Psoas muscle (tissue), 8 donors: ENCODE data around the gene GC. TPM values are rescaled to one million over a fixed set of nuclear protein-coding genes. Genes with fewer than 3 reads are reported as not detected.

Source experiments
- ATAC-seq, 4 donors: fragments of 200-7000 bp; cut with Tn5 transposase; one replicate each; pipeline ENCODE4 v1.9.1; 2020; ENCODE audit warnings: moderate library complexity in 3 of 4, mild to moderate bottlenecking in 2 of 4
- DNase-seq, 2 donors: peaks; one replicate each; pipeline ENCODE4 v3.0.0-alpha.2; 2020
- H3K27ac ChIP-seq: fragments of 200-600 bp; one replicate; pipeline ENCODE4 v1.8.0; 2022
- H3K27me3 ChIP-seq, 3 donors: fragments of 200-600 bp in 1 of 3; one replicate each; pipeline versions ENCODE4 v1.6.1 to v1.8.0; 2013 to 2022; ENCODE audit warnings: low read length in 2 of 3, mild to moderate bottlenecking in 2 of 3, moderate library complexity in 1 of 3; ENCODE audit not compliant: insufficient read depth in 3 of 3
- H3K36me3 ChIP-seq, 2 donors: fragments of 200-600 bp in 1 of 2; one replicate each; pipeline versions ENCODE4 v1.6.1 to v1.8.0; 2013 to 2022; ENCODE audit warnings: low read depth in 1 of 2, mild to moderate bottlenecking in 1 of 2, moderate library complexity in 1 of 2; ENCODE audit not compliant: insufficient read depth in 1 of 2
- H3K4me1 ChIP-seq: fragments of 200-600 bp; one replicate; pipeline ENCODE4 v1.8.0; 2022
- H3K4me3 ChIP-seq: fragments of 200-600 bp; one replicate; pipeline ENCODE4 v1.8.0; 2022; ENCODE audit warnings: mild to moderate bottlenecking
- H3K9me3 ChIP-seq: fragments of 200-600 bp; one replicate; pipeline ENCODE4 v1.8.0; 2022
- WGBS, 3 donors: extraction: QIAGEN DNeasy Blood & Tissue Kit; methylation state at CpG; one replicate each; pipeline versions ENCODE4 v1.1.6 to v1.1.7; 2013; 5-methylcytosine and 5-hydroxymethylcytosine counted together
- intact Hi-C, 2 donors: fragments of 100-400 bp; cut with DNase I; formaldehyde crosslinking; loops; one replicate each; pipeline versions ENCODE4 v1.11.0 to v1.14.2; 2022
- polyA plus RNA-seq, 3 donors: library from polyadenylated mRNA; stranded (reverse); fragments of 200-250 nt; gene quantifications; one replicate each; pipeline ENCODE4 v1.2.3, GENCODE V29; 2013
- total RNA-seq, 4 donors: library from RNA; stranded (reverse); fragmentation: NEBNext Ultra II Directional in 2 of 4; extraction: Animal tissue kit (Norgen Biotek cat#: 25700) in 2 of 4; gene quantifications; one replicate each; pipeline versions ENCODE4 v1.2.1 to v1.2.4, GENCODE V29; 2021 to 2023
- TF ChIP-seq, protein P1 (sequence below): fragments of 200-600 bp; IDR thresholded peaks from one replicate; pipeline ENCODE4 v1.8.0; 2022; ENCODE audit warnings: antibody characterized with exemption
- donor health status: healthy with polysubstance abuse.
- donor health status: DM: no; HTN: no; CAD: no; lungs with moderate emphysema.
- donor health status: Bipolar disorder and iron deficiency.
- donor health status: healthy.
- donor health status: DM: yes; HTN: yes; CAD: no.
- donor health status: DM: no; HTN: no; CAD: no.
- donor health status: DM: no; HTN: no; CAD: no.
- donor health status: DM: yes; HTN: yes; CAD: no.

Gene GC
- total and polyA plus RNA-seq, 7 donors: 0.18 to 0.30 TPM; not detected in 5

DNA sequence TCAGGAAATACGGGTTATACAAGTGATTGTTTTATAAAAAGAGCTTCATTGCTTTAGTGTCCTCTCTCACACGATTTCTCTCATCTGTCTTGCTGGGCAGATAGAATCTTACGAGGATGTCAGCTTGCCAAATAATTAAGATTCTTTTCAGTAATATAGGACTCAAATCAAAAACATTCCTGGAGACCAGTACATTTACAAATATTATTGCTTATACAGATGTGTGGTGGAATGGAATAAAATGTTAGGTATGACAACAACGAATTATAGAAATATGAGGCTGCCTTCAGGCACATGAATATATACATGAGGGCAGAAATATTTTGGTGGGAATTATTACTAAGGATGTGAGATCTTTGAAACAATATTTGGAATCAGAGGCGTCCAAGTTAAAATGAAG is 88.9 kb downstream of the GC start:
- intact Hi-C loops: no loop called here
- Histone ChIP-seq H3K4me1 (no peaks in the 10 kb centered on the region), H3K4me3 (no peak overlapping the region), H3K36me3 (no peaks in the 10 kb centered on the region), H3K27me3 (no peaks in the 10 kb centered on the region), H3K9me3 (no peaks in the 10 kb centered on the region), H3K27ac (no peak overlapping the region)
- WGBS, 3 donors: 55 to 65% (median 58%) methylated on average over 5 of the region's 5 CpGs
- TF ChIP-seq, protein P1, sequence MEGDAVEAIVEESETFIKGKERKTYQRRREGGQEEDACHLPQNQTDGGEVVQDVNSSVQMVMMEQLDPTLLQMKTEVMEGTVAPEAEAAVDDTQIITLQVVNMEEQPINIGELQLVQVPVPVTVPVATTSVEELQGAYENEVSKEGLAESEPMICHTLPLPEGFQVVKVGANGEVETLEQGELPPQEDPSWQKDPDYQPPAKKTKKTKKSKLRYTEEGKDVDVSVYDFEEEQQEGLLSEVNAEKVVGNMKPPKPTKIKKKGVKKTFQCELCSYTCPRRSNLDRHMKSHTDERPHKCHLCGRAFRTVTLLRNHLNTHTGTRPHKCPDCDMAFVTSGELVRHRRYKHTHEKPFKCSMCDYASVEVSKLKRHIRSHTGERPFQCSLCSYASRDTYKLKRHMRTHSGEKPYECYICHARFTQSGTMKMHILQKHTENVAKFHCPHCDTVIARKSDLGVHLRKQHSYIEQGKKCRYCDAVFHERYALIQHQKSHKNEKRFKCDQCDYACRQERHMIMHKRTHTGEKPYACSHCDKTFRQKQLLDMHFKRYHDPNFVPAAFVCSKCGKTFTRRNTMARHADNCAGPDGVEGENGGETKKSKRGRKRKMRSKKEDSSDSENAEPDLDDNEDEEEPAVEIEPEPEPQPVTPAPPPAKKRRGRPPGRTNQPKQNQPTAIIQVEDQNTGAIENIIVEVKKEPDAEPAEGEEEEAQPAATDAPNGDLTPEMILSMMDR: no peak
- DNase-seq: no peak
- ATAC-seq: no peak

DNA sequence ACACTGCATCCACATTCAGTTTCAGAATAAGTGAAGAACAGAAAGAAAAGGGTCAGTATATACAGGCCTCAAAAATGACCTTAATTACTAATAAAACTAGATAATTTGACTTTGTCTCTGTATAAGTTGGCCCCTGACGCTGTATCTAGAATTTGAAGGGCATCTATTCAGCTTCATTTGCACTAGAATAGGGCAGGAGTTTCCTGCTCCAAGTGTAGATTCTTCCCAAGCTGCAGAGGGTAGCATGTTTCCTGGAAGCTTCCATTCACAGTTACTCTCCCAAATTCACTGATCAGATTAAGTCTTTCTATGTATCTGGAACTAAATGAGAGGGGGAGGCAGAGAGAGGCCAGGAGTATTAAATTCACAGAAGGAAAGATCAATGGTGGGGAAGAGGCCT is 90.9 kb downstream of the GC start:
- H3K27me3 ChIP-seq: no peaks in the 10 kb centered on the region
- H3K9me3 ChIP-seq: no peaks in the 10 kb centered on the region
- DNase-seq (no peak), ATAC-seq (no peak)
- no peak overlapping the region for H3K27ac ChIP-seq
- WGBS, 3 donors: 41 to 44% (median 42%) methylated on average over 1 of the region's 1 CpG
- intact Hi-C loops: no loop called here
- TF ChIP-seq, protein P1: no peak
- H3K36me3 ChIP-seq: no peaks in the 10 kb centered on the region
- H3K4me3 ChIP-seq: no peak overlapping the region
- H3K4me1 ChIP-seq: no peaks in the 10 kb centered on the region

DNA sequence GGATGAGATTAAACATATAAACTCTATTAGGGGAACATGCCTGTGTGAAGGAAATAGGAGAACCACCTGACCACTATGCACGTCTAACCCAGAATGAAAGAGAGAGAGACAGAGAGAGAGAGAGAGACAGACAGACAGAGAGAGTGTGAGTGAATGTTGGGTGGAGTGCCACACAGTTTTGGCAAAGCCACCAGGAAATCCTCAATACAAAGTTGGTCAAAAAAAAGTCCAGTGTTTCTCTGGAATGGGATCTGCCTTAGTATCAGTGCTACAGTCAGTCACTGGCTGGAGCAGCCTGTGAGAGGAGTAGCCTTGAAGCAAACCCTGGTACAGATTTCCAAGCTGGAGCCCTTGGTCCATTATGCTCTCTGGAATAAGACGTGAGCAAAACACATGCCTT is 91.7 kb downstream of the GC start:
- Histone ChIP-seq H3K36me3 (no peaks in the 10 kb centered on the region), H3K27me3 (no peaks in the 10 kb centered on the region), H3K4me3 (no peak overlapping the region), H3K9me3 (no peaks in the 10 kb centered on the region), H3K27ac (no peak overlapping the region), H3K4me1 (no peaks in the 10 kb centered on the region)
- TF ChIP-seq, protein P1: no peak
- DNase-seq (no peak), ATAC-seq (no peak)
- WGBS, 3 donors: 49 to 58% (median 51%) methylated on average over 2 of the region's 2 CpGs
- intact Hi-C loops: no loop called here

Other genes with a start within 250 kb of the GC start
- not detected for gene NPFFR2, start 247.9 kb upstream of the GC start, total RNA-seq
- gene NPFFR2, start 247.9 kb upstream of the GC start, polyA plus RNA-seq: not detected